GM21367 (cell line): ENCODE measurements around the gene PCDH19.

Source experiments
- ATAC-seq: cut with Tn5 transposase; IDR thresholded peaks from one replicate; pipeline ENCODE4 v1.9.1; 2021; ENCODE audit not compliant: unreplicated experiment

The PCDH19 gene

GRCh38 chrX:100407147-100407783, 2.8 kb downstream of the PCDH19 start:
- ATAC-seq: no peak

DNA sequence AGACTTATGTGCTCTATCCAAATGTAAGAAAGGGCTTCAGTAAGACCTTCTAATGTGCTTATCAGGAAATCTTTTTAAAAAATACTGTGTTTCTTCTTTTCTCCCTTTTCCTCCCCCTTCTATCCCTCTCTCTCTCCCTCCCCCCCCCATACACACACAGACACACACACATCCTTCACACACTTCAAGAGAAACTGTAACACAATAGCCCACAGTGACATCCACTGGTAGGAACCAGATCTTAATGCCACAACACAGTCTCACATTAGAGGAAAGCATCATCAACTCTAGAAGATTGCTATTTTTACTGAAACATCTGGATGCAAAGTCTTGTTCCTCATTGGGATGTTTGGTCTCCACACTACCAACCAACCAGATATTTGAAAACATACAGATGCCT, 4.6 kb downstream of the PCDH19 start:
- no peak for ATAC-seq

DNA sequence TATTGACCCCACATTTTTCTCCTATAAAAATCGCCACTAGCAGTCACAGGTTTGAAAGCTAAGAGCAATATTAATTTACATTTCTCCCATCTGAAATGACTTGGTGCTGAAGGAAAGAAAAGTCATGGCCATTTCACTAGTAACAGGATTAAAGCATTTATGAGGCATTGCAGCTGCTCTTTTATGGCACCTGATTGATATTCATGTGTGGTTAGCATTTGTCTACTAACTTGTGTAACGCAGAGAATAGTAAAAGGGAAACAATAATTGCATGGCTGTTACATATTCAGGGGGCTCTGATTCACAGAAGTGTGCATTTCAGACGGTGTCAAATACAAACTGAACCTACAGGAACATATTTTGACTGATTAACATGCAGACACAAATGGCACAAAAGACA, 5.2 kb downstream of the PCDH19 start:
- ATAC-seq: no peak

- no peak for ATAC-seq
These were observed 14.3 kb downstream of the PCDH19 start for GRCh38 chrX:100395781-100396180.

GRCh38 chrX:100381619-100382018, 28.5 kb downstream of the PCDH19 start:
- ATAC-seq: no peak

- ATAC-seq: no peak
These were observed 30.6 kb downstream of the PCDH19 start for GRCh38 chrX:100379388-100379986.

GRCh38 chrX:100377826-100378225, 32.2 kb downstream of the PCDH19 start:
- no peak for ATAC-seq

- ATAC-seq: no peak
These were observed 33.5 kb downstream of the PCDH19 start for GRCh38 chrX:100376576-100376975.

DNA sequence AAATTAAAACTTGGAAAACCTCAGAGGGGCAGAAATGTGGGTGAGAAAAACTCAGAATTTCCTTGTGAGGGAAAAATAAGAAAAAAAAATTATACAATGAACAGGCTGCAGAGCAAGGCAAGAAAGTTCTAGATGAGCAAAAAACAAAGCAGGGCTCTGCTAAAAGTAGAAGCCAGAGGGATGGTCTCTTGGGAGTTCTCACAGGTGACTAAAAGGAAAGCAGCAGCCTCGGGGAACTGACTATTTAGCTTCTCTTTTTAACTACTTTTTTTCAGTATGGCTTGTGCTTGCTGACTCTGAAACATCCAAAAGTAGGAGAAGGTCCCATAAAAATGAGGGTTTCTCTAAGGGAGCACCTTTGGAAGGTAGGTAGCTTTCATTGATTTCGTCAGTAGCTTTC, 36.4 kb downstream of the PCDH19 start:
- ATAC-seq: no peak

GRCh38 chrX:100368167-100368566, 41.9 kb downstream of the PCDH19 start:
- no peak for ATAC-seq

GRCh38 chrX:100363896-100364295, 46.2 kb downstream of the PCDH19 start:
- ATAC-seq: no peak

- ATAC-seq: no peak
These were observed 51.3 kb downstream of the PCDH19 start for GRCh38 chrX:100358766-100359165.

DNA sequence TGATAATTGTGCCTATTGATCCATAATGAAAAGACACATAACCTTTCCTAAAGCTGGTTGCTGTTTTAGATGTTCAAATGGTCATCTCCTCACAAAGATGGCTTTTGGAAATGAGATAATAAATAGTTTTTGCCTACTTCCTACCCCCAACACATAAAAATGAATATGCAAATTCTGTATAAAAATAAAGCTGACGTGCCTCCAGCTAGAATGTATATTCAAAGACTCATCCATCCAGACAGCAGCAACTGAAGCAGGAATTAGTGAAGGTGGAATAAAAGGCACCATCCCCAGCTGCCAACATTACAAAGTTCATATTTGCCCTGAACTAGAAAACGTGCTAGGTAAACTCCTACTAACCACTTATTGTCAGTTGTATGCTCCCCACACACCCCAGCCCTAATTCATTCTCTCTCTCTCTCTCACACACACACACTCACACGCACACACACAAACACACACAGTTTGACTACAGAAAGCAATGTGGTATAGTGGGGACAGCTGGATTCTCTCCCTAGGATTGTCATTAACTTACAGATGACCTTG, 53.6 kb downstream of the PCDH19 start:
- ATAC-seq: no peak

GRCh38 chrX:100355680-100356079, 54.4 kb downstream of the PCDH19 start:
- no peak for ATAC-seq

DNA sequence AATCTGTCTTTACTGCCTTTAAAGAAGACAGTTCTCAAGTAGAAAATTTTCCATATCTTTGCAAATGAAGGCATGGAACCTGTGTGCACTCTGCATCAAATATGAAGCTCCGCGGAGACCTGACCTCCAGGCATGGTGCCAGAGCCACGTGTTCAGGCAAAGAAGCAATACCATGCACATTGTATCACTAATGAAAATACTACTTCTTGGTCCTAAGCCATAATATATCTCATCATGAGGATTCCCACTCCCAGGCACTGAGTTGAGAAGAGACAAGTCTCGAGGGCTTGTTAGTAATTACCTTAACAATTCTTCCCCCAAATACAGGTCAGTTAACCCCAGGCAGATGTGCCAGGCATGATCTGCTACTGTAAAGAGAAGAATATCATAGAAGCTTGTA, 56.7 kb downstream of the PCDH19 start:
- no peak for ATAC-seq

- no peak for ATAC-seq
These were observed 59.2 kb downstream of the PCDH19 start for GRCh38 chrX:100350704-100351489.

DNA sequence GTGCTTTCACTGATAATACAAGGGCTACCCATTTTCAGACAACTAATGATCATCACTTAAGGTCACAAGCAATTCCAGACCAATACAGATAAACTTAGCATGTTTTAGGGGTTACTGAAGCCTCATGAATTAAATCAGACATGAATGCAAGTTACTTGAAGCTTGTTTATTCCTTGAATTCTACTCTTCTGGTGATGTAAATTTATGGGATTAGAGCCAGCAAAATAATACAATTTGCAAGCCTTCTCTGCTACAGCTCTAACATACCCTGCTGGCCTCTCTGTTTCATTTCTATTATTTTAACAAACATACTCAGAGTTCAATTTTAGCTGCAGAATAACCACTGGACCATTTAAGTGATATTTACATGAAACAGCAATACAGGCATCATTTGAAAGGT, 60.7 kb downstream of the PCDH19 start:
- no peak for ATAC-seq

DNA sequence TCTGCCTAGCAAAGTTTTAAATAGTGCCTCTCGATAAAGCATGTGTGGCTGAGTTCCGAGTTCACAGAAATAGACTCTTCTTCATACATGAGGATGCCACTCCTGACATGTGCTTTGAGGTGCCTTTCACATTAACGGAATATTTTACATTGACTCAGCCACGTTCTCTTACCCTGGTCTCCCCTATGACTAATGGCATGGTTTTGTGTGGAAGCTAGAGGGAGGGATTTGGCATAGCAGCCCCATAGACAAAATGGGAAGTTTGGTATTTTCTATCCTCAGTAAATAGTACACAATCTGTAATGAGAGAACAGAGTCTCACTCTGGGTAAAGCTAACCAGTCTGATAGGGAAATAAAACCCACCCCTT, 68.9 kb downstream of the PCDH19 start:
- no peak for ATAC-seq

DNA sequence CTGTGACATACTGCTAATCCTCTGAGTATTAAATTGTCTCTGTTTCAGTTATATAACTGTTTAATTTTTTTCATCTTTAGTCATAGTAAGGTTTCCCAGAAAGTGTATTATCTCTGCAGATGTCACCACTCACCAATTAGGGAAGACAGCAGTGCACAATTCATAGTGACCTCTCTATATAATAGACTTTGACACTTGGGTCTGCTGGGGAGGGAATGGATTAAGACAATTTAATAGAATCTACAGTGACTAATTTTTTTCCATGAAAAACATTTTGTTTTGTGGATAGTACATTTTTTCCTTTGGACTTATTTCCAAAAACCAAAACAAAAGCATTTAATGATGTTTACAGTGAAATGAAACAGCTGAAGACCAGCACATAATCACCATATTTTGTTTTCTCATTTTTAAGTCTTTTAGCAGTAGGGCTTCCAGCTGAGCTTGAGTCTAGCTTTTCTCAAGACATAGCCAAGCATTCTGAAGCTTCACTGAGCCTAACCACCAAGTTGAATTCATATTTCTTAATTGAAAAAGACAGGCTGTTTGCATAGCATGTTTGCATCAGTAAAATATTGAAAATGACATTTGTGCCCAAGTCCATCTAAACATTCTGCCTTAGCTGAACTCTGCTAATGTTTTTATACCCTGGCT, 69.5 kb downstream of the PCDH19 start:
- ATAC-seq: no peak

DNA sequence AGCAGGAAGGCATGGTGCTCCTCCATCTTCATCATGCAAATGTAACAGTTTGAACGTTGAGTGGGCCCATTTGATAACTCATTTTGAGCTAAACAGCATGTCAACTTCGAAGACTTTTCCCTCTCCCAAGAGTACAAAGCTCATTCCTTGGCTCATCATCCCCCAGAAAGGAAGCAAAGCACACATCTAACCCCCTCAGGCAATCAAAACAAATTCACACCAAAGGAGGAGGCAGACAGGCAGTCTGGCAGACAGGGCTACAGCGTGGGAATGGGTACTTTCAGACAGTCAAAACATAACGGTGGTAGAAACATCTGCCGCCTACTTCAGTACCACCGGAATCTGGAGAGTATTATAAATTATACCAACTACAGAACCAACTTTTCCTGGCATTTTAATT, 81.7 kb downstream of the PCDH19 start:
- no peak for ATAC-seq

DNA sequence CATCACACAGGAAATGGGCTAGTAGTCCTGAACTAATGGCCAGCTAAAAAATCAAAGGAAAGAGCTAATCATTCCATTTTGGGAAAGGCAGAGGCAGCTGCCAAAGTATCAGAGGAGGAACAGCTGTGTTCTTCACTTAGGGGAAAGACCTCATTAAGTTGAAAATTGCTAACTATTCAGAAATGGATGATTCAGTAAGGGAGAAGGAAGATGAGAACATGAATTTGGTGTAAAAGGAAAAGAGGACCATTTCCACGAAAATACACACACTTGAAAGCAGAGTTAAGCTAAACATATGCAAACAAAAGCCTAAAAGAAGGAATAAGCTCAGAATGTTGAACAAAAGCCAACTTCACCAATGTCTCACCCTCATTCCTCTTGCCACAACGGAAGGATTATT, 90.4 kb downstream of the PCDH19 start:
- ATAC-seq: no peak

GRCh38 chrX:100316987-100317386, 93.1 kb downstream of the PCDH19 start:
- no peak for ATAC-seq
